PC-3 (cell line): Measurements from ENCODE around the gene SNRNP27.

Experiments
- EZH2 ChIP-seq: fragments of 300-600 bp; sonication (generic); IDR thresholded peaks from one replicate; pipeline ENCODE4 v1.6.1; 2017; ENCODE audit warnings: antibody characterized with exemption, mild to moderate bottlenecking, low read length; ENCODE audit not compliant: unreplicated experiment
- EZH2phosphoT487 ChIP-seq: fragments of 300-600 bp; sonication (generic); IDR thresholded peaks from 2 replicates; pipeline ENCODE4 v1.6.1; 2018; ENCODE audit warnings: mild to moderate bottlenecking, antibody characterized with exemption, low read length, borderline replicate concordance
- TF ChIP-seq, protein P1 (sequence below): fragments of 300-600 bp; sonication (generic); conservative IDR thresholded peaks from 2 replicates; pipeline ENCODE4 v1.5.1; 2017; ENCODE audit warnings: antibody characterized with exemption, low read depth, mild to moderate bottlenecking, low read length

DNA sequence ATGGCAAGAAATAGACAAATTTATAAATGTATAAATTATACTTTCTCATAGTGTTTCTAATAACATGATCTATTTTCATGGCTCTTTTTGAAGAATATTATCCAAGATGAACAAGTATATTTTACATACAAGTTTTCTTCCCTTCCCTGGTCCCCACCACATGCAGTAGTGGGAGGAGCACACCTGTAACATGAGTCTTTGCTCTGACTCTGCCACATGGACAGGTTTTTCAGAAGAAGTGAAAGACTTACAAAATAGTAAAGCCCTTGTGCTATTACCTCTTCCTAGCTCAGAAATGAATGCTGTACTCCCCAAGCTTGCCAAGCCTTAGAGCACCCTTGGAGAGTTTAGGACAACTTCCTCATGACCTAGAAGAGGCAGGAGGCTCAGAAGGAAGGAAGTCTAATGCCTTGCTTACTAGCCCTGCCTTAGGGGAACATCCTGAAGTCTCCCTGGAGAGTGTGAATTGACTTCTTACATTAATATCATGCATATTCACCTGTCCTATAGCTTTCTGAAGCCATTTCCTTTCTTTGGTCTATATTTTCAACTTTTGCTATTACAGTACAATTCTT lies 39.6 kb downstream of the SNRNP27 start:
- TF ChIP-seq, protein P1, sequence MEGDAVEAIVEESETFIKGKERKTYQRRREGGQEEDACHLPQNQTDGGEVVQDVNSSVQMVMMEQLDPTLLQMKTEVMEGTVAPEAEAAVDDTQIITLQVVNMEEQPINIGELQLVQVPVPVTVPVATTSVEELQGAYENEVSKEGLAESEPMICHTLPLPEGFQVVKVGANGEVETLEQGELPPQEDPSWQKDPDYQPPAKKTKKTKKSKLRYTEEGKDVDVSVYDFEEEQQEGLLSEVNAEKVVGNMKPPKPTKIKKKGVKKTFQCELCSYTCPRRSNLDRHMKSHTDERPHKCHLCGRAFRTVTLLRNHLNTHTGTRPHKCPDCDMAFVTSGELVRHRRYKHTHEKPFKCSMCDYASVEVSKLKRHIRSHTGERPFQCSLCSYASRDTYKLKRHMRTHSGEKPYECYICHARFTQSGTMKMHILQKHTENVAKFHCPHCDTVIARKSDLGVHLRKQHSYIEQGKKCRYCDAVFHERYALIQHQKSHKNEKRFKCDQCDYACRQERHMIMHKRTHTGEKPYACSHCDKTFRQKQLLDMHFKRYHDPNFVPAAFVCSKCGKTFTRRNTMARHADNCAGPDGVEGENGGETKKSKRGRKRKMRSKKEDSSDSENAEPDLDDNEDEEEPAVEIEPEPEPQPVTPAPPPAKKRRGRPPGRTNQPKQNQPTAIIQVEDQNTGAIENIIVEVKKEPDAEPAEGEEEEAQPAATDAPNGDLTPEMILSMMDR = no peak
- TF ChIP-seq EZH2 = no peak
- TF ChIP-seq EZH2phosphoT487 = no peak
